OCI-LY3 (cell line): Measurements from ENCODE around the gene SULT4A1.

Source experiments
- H2AFZ ChIP-seq: fragments of 200-600, 300-600 bp; shearing (Covaris generic); 2 replicates; pipeline ENCODE4 v1.6.0; 2014; ENCODE audit warnings: antibody characterized with exemption, low read depth, low read length
- H3K27ac ChIP-seq: fragments of 200-600, 300-600 bp; sonication (generic); 2 replicates; pipeline ENCODE4 v1.5.1; 2014; ENCODE audit warnings: mild to moderate bottlenecking, low read length, moderate library complexity, mixed read lengths
- H3K27me3 ChIP-seq: fragments of 200-600, 300-600 bp; sonication (generic); 2 replicates; pipeline ENCODE4 v1.6.1; 2014; ENCODE audit warnings: low read depth, low read length, mixed read lengths
- H3K36me3 ChIP-seq: fragments of 200-600, 300-600 bp; sonication (generic); replicated peaks from 2 replicates; pipeline ENCODE3; 2014; ENCODE audit warnings: low read depth, low read length, mixed read lengths
- H3K4me1 ChIP-seq: fragments of 300-600, 200-600 bp; sonication (generic); 2 replicates; pipeline ENCODE4 v1.6.1; 2014; ENCODE audit warnings: low read length, mixed read lengths
- H3K4me2 ChIP-seq: fragments of 200-600, 300-600 bp; sonication (generic); 2 replicates; pipeline ENCODE4 v1.6.1; 2014; ENCODE audit warnings: low read length, mixed read lengths
- H3K4me3 ChIP-seq: fragments of 300-600, 200-600 bp; sonication (generic); 2 replicates; pipeline ENCODE4 v1.5.1; 2014; ENCODE audit warnings: antibody characterized with exemption, mild to moderate bottlenecking, low read length, moderate library complexity
- H3K79me2 ChIP-seq: fragments of 300-600, 200-600 bp; shearing (Covaris generic); 2 replicates; pipeline ENCODE4 v1.6.1; 2014; ENCODE audit warnings: mild to moderate bottlenecking, low read length, mixed read lengths
- H3K9ac ChIP-seq: fragments of 300-600, 200-600 bp; shearing (Covaris generic); 2 replicates; pipeline ENCODE4 v1.6.0; 2014; ENCODE audit warnings: mild to moderate bottlenecking, low read length, moderate library complexity
- H3K9me3 ChIP-seq: fragments of 200-600, 300-600 bp; shearing (Covaris generic); 2 replicates; pipeline ENCODE4 v1.6.1; 2014; ENCODE audit warnings: low read length, mixed read lengths; ENCODE audit not compliant: insufficient read depth
- H4K20me1 ChIP-seq: fragments of 200-600, 300-600 bp; sonication (generic); 2 replicates; pipeline ENCODE4 v1.6.1; 2016; ENCODE audit warnings: low read length, mixed read lengths; ENCODE audit not compliant: insufficient read depth
- EZH2phosphoT487 ChIP-seq: fragments of 200-600 bp; shearing (Covaris generic); IDR thresholded peaks from 2 replicates; pipeline ENCODE4 v1.6.1; 2018; ENCODE audit warnings: antibody characterized with exemption, mixed run types, low read depth
- TF ChIP-seq, protein P1 (sequence below): fragments of 200-600, 300-600 bp; sonication (generic); IDR thresholded peaks from 2 replicates; pipeline ENCODE4 v1.5.1; 2014; ENCODE audit warnings: antibody characterized with exemption, low read length, low read depth

The SULT4A1 gene

GRCh38 chr22:43893266-43893665 is 31.0 kb upstream of the SULT4A1 start:
- no peaks in the 10 kb centered on the region for H4K20me1 ChIP-seq
- H3K9me3 ChIP-seq: no peaks in the 10 kb centered on the region
- H2AFZ ChIP-seq: no peak overlapping the region
- peaks cover 22% of the 10 kb centered on the region; the same call in 1 of the 2 replicates for H3K27me3 ChIP-seq
- TF ChIP-seq EZH2phosphoT487: no peak
- TF ChIP-seq, protein P1, sequence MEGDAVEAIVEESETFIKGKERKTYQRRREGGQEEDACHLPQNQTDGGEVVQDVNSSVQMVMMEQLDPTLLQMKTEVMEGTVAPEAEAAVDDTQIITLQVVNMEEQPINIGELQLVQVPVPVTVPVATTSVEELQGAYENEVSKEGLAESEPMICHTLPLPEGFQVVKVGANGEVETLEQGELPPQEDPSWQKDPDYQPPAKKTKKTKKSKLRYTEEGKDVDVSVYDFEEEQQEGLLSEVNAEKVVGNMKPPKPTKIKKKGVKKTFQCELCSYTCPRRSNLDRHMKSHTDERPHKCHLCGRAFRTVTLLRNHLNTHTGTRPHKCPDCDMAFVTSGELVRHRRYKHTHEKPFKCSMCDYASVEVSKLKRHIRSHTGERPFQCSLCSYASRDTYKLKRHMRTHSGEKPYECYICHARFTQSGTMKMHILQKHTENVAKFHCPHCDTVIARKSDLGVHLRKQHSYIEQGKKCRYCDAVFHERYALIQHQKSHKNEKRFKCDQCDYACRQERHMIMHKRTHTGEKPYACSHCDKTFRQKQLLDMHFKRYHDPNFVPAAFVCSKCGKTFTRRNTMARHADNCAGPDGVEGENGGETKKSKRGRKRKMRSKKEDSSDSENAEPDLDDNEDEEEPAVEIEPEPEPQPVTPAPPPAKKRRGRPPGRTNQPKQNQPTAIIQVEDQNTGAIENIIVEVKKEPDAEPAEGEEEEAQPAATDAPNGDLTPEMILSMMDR: no peak
- H3K4me2 ChIP-seq: no peak overlapping the region
- no peak overlapping the region for H3K27ac ChIP-seq
- no peak overlapping the region for H3K4me3 ChIP-seq
- H3K79me2 ChIP-seq: no peaks in the 10 kb centered on the region
- H3K4me1 ChIP-seq: no peaks in the 10 kb centered on the region
- H3K9ac ChIP-seq: no peak overlapping the region
- H3K36me3 ChIP-seq: no peaks in the 10 kb centered on the region

GRCh38 chr22:43892183-43892894 is 30.0 kb upstream of the SULT4A1 start:
- no peaks in the 10 kb centered on the region for H4K20me1 ChIP-seq
- TF ChIP-seq EZH2phosphoT487: no peak
- TF ChIP-seq, protein P1: no peak
- no peaks in the 10 kb centered on the region for H3K36me3 ChIP-seq
- no peak overlapping the region for H3K4me2 ChIP-seq
- no peak overlapping the region for H3K4me3 ChIP-seq
- no peaks in the 10 kb centered on the region for H3K4me1 ChIP-seq
- no peak overlapping the region for H3K27ac ChIP-seq
- no peak overlapping the region for H3K9ac ChIP-seq
- H3K79me2 ChIP-seq: no peaks in the 10 kb centered on the region
- H2AFZ ChIP-seq: no peak overlapping the region
- peaks cover 14% of the 10 kb centered on the region; the same call in 1 of the 2 replicates for H3K27me3 ChIP-seq
- H3K9me3 ChIP-seq: no peaks in the 10 kb centered on the region

GRCh38 chr22:43891360-43892182 is 29.3 kb upstream of the SULT4A1 start, which contains the start of gene PNPLA5:
Gene PNPLA5, minus strand, starts transcription at chr22:43892013. Its CDS starts 133 bp downstream, at chr22:43891880.
- no peaks in the 10 kb centered on the region for H3K36me3 ChIP-seq
- H3K27me3 ChIP-seq: peaks cover 14% of the 10 kb centered on the region; the same call in 1 of the 2 replicates
- H3K9ac ChIP-seq: no peak within 1 kb of the TSS
- H3K4me2 ChIP-seq: no peak within 1 kb of the TSS
- no peaks in the 10 kb centered on the region for H4K20me1 ChIP-seq
- H2AFZ ChIP-seq: no peak within 1 kb of the TSS
- H3K9me3 ChIP-seq: no peaks in the 10 kb centered on the region
- H3K4me3 ChIP-seq: no peak within 1 kb of the TSS
- no peaks in the 10 kb centered on the region for H3K4me1 ChIP-seq
- TF ChIP-seq, protein P1: no peak
- TF ChIP-seq EZH2phosphoT487: no peak
- no peaks in the 10 kb centered on the region for H3K79me2 ChIP-seq
- no peak within 1 kb of the TSS for H3K27ac ChIP-seq

DNA sequence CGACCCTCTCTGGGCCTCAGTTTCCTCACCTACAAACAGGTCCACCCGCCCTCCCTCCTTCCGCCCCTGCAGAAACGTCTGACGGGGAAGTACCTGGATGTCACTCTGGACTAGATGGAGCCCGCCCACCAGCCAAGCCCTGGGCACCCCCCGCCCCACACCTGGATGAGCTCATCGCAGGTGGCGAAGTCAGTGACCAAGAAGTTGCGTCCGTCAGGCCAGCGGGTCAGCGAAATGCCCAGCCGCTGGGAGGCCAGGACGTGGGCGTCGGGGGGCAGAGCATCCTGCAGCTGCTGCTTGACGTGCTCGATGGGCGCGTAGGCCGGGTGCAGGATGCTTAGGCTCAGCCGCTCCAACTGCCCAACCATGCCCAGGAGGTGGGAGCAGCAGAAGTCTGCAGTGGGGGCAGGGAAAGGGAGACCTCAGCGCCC is 28.6 kb upstream of the SULT4A1 start:
- no peak overlapping the region for H2AFZ ChIP-seq
- H3K4me2 ChIP-seq: no peak overlapping the region
- TF ChIP-seq, protein P1: no peak
- TF ChIP-seq EZH2phosphoT487: no peak
- H3K4me1 ChIP-seq: no peaks in the 10 kb centered on the region
- H3K36me3 ChIP-seq: no peaks in the 10 kb centered on the region
- no peaks in the 10 kb centered on the region for H4K20me1 ChIP-seq
- no peaks in the 10 kb centered on the region for H3K79me2 ChIP-seq
- peaks cover 14% of the 10 kb centered on the region; the same call in 1 of the 2 replicates for H3K27me3 ChIP-seq
- no peak overlapping the region for H3K4me3 ChIP-seq
- H3K9me3 ChIP-seq: no peaks in the 10 kb centered on the region
- no peak overlapping the region for H3K27ac ChIP-seq
- no peak overlapping the region for H3K9ac ChIP-seq
